ENCODE data around the gene PRKCE.

PRKCE gene

GRCh38 chr2:45634223-45634622 lies 17.3 kb upstream of the PRKCE start:
- DNase-seq, result no peak

- DNase-seq, result peak; percentile 54
These were observed 15.5 kb upstream of the PRKCE start for GRCh38 chr2:45636008-45636407.

GRCh38 chr2:45637440-45637839 lies 14.0 kb upstream of the PRKCE start:
- peak; percentile 72 for DNase-seq

- DNase-seq, result no peak
These were observed 10.9 kb upstream of the PRKCE start for GRCh38 chr2:45640576-45640975.

GRCh38 chr2:45643095-45643494 lies 8.4 kb upstream of the PRKCE start:
- DNase-seq, result no peak

- peak; percentile 75 for DNase-seq
These were observed 7.6 kb upstream of the PRKCE start for GRCh38 chr2:45643543-45644542.

GRCh38 chr2:45646289-45646688 lies 5.2 kb upstream of the PRKCE start:
- DNase-seq, result no peak

GRCh38 chr2:45647356-45647755 lies 4.1 kb upstream of the PRKCE start:
- no peak for DNase-seq

GRCh38 chr2:45647986-45648520 lies 3.4 kb upstream of the PRKCE start:
- DNase-seq, result no peak

GRCh38 chr2:45648636-45649035 lies 2.8 kb upstream of the PRKCE start:
- DNase-seq, result no peak

GRCh38 chr2:45649462-45649857 lies 2.0 kb upstream of the PRKCE start:
- DNase-seq, result peak; percentile 41

- peak; percentile 66 for DNase-seq
These were observed 1.3 kb upstream of the PRKCE start for GRCh38 chr2:45649858-45650811.

GRCh38 chr2:45650851-45651414 lies 542 bp upstream of the PRKCE start:
- peak; percentile 95 for DNase-seq

- peak; percentile 44 for DNase-seq
These were observed 886 bp downstream of the PRKCE start for GRCh38 chr2:45652090-45653031.

GRCh38 chr2:45653122-45653913 lies 1.8 kb downstream of the PRKCE start:
- no peak for DNase-seq

- no peak for DNase-seq
These were observed 2.8 kb downstream of the PRKCE start for GRCh38 chr2:45654250-45654649.

- no peak for DNase-seq
These were observed 10.4 kb downstream of the PRKCE start for GRCh38 chr2:45661828-45662227.

GRCh38 chr2:45664635-45665261 lies 13.3 kb downstream of the PRKCE start:
- no peak for DNase-seq

- DNase-seq, result no peak
These were observed 17.0 kb downstream of the PRKCE start for GRCh38 chr2:45668509-45668908.

GRCh38 chr2:45669032-45669486 lies 17.6 kb downstream of the PRKCE start:
- DNase-seq, result peak; percentile 54
